ENCODE results near the gene NKAIN4. TPM values are rescaled to one million over a fixed set of nuclear protein-coding genes. Genes with fewer than 3 reads are reported as not detected.

NKAIN4 gene
- polyA plus RNA-seq, 1 donor: 53.5 TPM

GRCh38 chr20:63190828-63191227, 63.4 kb downstream of the NKAIN4 start:
- no peak for DNase-seq

Other genes with a start within 250 kb of the NKAIN4 start
- not detected for gene BHLHE23, start 247.5 kb downstream of the NKAIN4 start, polyA plus RNA-seq (ENCODE audit: insufficient read length)
- gene YTHDF1, start 38.3 kb downstream of the NKAIN4 start, polyA plus RNA-seq (ENCODE audit: insufficient read length): 31.7 TPM
- not detected for gene BIRC7, start 18.6 kb downstream of the NKAIN4 start, polyA plus RNA-seq (ENCODE audit: insufficient read length)
- gene ARFGAP1, start 18.4 kb upstream of the NKAIN4 start, polyA plus RNA-seq (ENCODE audit: insufficient read length): 86.1 TPM
- gene COL20A1, start 38.7 kb upstream of the NKAIN4 start, polyA plus RNA-seq (ENCODE audit: insufficient read length): 6.2 TPM
- 0.25 TPM for gene CHRNA4, start 106.9 kb upstream of the NKAIN4 start, polyA plus RNA-seq (ENCODE audit: insufficient read length)
- 1.8 TPM for gene KCNQ2, start 218.2 kb upstream of the NKAIN4 start, polyA plus RNA-seq (ENCODE audit: insufficient read length)
- 1,012 TPM for gene EEF1A2, start 244.6 kb upstream of the NKAIN4 start, polyA plus RNA-seq (ENCODE audit: insufficient read length)

Data from hindlimb muscle (tissue), 1 donor.